ENCODE data around the gene MVP.
A peak's percentile ranks its signal among the peaks of the same experiment; 100 is the strongest.

Gene MVP

DNA sequence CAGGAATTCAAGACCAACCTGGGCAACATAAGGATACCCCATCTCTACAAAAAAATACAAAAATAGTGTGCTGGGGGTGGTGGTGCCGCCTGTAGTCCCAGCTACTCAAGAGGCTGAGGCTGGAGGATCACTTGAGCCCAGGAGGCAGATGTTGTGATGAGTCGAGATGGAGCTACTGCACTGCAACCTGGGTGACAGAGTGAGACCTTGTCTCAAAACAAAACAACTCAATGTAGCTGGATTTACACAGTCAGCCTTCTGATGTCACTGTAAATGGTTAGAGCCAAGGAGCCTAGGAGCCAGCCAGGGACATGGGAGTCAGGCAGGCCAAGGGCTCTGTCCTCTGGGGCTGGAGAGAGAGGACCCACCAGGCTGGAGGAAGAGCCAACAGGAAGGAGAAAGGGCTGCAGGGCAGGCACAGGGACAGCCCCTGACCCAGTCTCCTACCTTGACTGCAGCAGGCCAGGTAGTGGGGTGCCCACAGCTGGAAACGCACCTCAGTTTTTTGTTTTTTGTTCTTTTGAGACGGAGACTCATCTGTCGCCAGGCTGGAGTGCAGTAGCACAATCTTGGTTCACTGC lies 34.3 kb downstream of the MVP start:
- no peak overlapping the region for H3K4me3 ChIP-seq (ENCODE audit: low read depth, low read length)
- no peak for DNase-seq (ENCODE audit: low read depth)
- TF ChIP-seq, protein P1, sequence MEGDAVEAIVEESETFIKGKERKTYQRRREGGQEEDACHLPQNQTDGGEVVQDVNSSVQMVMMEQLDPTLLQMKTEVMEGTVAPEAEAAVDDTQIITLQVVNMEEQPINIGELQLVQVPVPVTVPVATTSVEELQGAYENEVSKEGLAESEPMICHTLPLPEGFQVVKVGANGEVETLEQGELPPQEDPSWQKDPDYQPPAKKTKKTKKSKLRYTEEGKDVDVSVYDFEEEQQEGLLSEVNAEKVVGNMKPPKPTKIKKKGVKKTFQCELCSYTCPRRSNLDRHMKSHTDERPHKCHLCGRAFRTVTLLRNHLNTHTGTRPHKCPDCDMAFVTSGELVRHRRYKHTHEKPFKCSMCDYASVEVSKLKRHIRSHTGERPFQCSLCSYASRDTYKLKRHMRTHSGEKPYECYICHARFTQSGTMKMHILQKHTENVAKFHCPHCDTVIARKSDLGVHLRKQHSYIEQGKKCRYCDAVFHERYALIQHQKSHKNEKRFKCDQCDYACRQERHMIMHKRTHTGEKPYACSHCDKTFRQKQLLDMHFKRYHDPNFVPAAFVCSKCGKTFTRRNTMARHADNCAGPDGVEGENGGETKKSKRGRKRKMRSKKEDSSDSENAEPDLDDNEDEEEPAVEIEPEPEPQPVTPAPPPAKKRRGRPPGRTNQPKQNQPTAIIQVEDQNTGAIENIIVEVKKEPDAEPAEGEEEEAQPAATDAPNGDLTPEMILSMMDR (IDR thresholded peaks at IDR 0.05; ENCODE audit: control insufficient read depth, extremely low read depth, insufficient read depth) = no peak

DNA sequence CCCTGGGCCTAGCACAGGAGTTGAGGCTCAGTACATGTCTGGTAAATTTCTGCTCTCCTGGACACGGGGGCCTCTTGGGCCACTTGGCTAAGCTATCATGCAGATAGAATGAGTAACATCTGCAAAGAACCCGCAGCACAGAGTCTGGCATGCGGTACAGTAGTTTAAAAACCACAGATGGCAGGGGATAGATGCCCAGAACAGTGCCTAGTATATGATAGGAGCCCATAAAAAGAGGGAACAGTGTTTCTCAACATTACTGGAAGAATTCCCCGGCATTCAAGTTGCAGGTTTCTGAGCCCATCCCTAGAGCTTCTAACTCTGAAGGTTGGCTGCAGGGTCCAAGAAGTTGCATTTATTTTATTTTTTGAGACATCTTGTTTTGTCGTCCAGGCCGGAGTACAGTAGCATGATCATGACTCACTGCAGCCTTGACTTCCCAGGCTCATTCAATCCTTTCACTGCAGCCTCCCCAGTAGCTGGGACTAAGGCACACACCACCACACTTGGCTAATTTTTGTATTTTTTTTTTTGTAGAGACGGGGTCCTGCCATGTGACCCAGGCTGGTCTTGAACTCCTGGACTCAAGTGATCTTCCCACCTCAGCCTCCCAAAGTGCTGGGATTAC lies 37.0 kb downstream of the MVP start:
- H3K4me3 ChIP-seq (ENCODE audit: low read depth, low read length) = no peak overlapping the region
- TF ChIP-seq, protein P1 (IDR thresholded peaks at IDR 0.05; ENCODE audit: control insufficient read depth, extremely low read depth, insufficient read depth) = no peak
- no peak for DNase-seq (ENCODE audit: low read depth)

DNA sequence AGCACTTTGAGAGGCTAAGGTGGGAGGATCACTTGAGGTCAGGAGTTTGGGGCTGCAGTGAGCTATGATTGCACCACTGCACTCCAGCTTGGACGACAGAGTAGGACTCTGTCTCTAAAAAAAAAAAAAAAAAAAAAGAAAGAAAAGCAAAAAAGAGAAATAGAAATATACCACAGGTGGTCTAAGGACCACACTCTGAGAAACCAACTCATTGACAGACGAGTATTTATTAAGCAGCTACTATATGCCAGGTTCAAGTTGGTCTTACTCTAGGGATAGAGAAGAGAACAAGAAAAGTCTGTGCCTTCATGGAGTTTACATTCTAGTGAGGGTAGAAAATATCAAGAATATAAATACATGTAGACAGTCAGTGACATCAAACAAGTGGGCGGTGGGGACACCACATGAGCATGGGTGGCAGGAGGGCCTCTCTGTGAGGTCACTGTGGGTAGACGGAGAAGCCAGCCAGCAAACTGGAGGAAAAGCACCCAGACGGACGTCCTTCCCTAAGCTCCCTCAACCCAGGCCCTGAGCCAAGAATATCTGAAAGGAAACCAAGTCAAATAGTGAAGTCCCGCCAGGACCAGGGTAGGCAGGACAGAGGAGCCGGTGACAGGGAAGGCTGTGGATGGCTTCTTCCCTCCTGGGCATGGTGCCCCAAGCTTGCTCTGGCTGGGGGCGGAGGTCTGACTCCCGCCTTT lies 38.0 kb downstream of the MVP start:
- no peak overlapping the region for H3K4me3 ChIP-seq (ENCODE audit: low read depth, low read length)
- peak; percentile 70 for DNase-seq (ENCODE audit: low read depth)
- TF ChIP-seq, protein P1 (IDR thresholded peaks at IDR 0.05; ENCODE audit: control insufficient read depth, extremely low read depth, insufficient read depth) = no peak

DNA sequence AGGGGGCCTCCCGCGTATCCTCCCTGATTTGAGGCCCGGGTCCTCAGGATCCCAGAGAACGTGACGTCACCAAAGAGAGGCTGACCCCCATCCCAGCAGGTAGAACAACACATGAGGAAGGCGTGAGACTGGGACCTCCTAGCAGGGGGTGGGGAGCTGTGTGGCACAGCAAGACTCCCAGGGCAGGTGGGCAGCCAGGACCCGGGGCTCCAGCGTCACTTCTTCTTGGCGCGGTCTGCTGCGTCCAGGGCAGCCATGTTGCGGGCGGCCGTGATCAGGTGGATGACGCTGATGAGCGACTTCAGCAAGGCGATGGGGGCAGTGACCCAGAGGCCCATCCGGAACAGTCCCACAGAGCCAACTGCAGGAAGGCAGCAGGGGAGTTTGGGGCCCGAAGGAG lies 38.7 kb downstream of the MVP start:
- DNase-seq (ENCODE audit: low read depth) = no peak
- no peak overlapping the region for H3K4me3 ChIP-seq (ENCODE audit: low read depth, low read length)
- TF ChIP-seq, protein P1 (IDR thresholded peaks at IDR 0.05; ENCODE audit: control insufficient read depth, extremely low read depth, insufficient read depth) = no peak

DNA sequence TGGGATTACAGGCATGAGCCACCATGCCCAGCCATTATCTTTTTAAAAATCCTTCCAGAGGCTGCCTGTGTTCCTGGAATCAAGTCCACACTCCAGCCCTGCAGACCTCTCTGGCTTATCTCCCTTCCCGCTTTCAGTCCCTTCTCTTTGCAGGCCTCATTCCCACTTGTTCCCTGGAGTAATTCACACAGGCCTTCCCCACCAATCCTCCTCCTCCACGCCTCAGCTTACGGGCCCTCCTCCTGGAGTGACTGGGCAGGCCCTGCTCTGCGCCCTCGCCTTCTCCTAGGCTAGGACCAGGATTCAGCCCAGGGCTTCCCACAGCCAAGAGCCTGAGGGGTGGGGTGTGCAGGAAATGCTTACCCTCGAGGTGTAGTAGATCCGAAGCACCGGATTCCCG lies 40.0 kb downstream of the MVP start:
- no peak overlapping the region for H3K4me3 ChIP-seq (ENCODE audit: low read depth, low read length)
- no peak for DNase-seq (ENCODE audit: low read depth)
- TF ChIP-seq, protein P1 (IDR thresholded peaks at IDR 0.05; ENCODE audit: control insufficient read depth, extremely low read depth, insufficient read depth) = no peak

DNA sequence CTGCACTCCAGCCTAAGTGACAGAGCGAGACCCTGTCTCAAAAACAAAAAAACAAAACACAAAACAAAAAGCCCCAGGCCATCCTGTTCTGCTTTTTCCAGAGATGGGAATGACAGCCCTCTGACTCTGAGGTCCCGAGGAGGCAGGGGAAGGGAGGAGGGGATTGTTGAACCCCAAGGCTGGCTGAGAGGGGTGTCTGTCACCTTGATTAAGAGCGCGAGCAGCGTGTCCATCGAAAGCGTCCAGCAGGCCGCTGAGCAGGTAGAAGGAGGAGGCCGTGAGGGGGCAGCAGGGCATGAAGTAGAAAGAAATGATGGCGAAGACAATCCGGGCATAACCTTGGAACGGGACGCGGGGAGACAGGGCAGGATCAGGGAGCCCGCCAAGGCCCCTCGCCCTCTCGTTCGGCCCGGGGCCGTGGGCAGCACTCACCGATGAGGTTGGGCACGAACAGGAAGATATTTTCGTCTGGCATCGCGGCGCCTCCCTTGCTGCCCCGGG lies 42.2 kb downstream of the MVP start:
- peak overlapping the region; percentile 89 for H3K4me3 ChIP-seq (ENCODE audit: low read depth, low read length)
- no peak for DNase-seq (ENCODE audit: low read depth)
- TF ChIP-seq, protein P1 (IDR thresholded peaks at IDR 0.05; ENCODE audit: control insufficient read depth, extremely low read depth, insufficient read depth) = peak; percentile 30
